GM10248 (cell line): Measurements from ENCODE around the gene SORCS3.

Experiments
- CTCF ChIA-PET: fragments of 300-600 bp; sonication (Branson Sonifier 250); formaldehyde crosslinking; extraction: SDS; loops from one replicate; lab custom pipeline; 2021; ENCODE audit warnings: antibody characterized with exemption; lab: Yijun Ruan, JAX
- POLR2A ChIA-PET: fragments of 350-650 bp; sonication (Branson Sonifier 250); formaldehyde crosslinking; extraction: SDS; loops from one replicate; lab custom pipeline; 2020; ENCODE audit warnings: antibody characterized with exemption; lab: Yijun Ruan, JAX
- DNase-seq: peaks from one replicate; pipeline ENCODE4 v3.0.0; 2012; ENCODE audit errors: extremely low spot score
- TF ChIP-seq, protein P1 (sequence below): IDR thresholded peaks from 2 replicates; pipeline ENCODE4 v1.5.1; 2012; ENCODE audit warnings: mild to moderate bottlenecking, low read depth; ENCODE audit errors: extremely low read depth, missing control alignments, control extremely low read depth

SORCS3 gene

DNA sequence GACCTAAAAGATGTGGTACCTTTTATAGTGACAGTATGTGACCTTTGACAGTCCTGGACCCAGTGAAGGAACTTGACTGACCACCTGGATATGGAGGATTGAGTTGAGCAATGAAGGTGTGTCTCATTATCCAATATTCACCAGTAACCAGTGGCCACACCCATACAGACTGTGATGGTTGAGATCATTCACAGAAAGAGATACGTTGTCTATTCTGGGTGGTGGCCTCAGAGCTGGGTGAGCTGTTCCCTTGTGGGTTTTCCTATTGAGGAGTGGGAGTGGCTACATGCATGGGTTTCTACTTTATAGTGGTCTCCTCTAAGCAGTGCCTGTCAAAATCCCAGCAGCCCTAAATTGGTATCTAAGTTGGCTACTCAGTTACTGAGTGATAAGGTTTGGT lies 507.4 kb downstream of the SORCS3 start:
- DNase-seq, result no peak
- TF ChIP-seq, protein P1, sequence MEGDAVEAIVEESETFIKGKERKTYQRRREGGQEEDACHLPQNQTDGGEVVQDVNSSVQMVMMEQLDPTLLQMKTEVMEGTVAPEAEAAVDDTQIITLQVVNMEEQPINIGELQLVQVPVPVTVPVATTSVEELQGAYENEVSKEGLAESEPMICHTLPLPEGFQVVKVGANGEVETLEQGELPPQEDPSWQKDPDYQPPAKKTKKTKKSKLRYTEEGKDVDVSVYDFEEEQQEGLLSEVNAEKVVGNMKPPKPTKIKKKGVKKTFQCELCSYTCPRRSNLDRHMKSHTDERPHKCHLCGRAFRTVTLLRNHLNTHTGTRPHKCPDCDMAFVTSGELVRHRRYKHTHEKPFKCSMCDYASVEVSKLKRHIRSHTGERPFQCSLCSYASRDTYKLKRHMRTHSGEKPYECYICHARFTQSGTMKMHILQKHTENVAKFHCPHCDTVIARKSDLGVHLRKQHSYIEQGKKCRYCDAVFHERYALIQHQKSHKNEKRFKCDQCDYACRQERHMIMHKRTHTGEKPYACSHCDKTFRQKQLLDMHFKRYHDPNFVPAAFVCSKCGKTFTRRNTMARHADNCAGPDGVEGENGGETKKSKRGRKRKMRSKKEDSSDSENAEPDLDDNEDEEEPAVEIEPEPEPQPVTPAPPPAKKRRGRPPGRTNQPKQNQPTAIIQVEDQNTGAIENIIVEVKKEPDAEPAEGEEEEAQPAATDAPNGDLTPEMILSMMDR, result no peak
- CTCF ChIA-PET, result interaction anchor here (1.8 kb wide), 1 partner anchor 10 kb away, joined by 5 read pairs; no protein-coding TSS in a partner anchor
- POLR2A ChIA-PET, result no interaction called here

GRCh38 chr10:105148921-105149320 lies 507.8 kb downstream of the SORCS3 start:
- ChIA-PET POLR2A (no interaction called here), CTCF (no interaction called here)
- TF ChIP-seq, protein P1, result no peak
- no peak for DNase-seq

DNA sequence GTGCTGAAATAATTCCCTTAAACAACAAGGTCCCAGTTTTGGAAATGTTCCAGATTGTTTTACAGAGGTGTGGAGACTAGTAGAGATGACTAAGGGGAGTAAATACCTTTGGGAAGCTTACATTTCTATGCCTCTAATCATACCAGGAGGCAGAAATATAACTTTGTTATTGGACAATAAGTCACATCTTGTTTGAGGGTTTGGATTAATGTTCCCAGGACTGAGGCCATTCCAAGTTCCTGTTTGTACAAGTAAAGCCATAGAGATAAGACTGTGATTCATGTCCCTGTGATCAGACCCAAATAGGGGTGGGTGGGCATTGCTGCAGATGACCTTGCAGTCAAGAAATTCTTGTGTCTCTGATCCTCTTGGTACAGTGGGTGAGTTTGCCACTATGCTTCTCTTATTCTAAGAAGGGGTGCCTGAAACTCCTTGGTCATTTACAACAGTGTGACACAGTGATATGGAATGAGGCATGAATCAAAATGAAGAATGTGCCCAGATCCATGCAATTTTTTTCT lies 508.3 kb downstream of the SORCS3 start:
- no peak for DNase-seq
- CTCF ChIA-PET, result no interaction called here
- POLR2A ChIA-PET, result no interaction called here
- TF ChIP-seq, protein P1, result no peak

DNA sequence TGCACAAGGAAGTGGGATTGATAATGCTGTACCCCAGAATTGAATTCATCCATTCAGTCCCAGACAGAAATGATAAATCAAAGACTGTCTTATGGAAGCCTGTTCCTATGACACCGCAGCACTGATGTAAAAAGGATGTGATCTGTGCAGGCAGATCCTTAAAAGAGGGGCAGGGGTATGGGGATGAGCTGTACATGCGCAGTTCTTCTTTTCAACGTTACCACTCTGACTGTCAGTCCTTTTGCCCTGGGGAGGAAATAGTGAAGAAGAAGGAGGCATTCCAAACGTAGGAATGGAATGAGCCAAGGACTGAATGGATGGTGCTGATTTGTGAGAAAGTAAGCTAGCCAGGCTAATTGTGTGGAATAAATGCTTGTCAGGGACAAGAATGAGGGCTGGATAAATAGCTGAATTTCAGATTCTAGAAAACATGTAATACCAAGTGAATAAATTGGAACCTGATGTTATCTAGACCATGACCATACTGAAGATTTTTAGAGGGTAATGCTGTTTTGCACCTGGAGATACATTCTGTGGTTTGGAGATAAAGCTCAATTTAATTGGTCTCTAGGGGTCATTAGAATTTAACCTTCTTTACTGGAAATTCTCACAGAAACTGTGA lies 509.3 kb downstream of the SORCS3 start:
- ChIA-PET POLR2A (no interaction called here), CTCF (interaction anchor here (1.0 kb wide), 1 partner anchor 9 kb away, joined by 4 read pairs; no protein-coding TSS in a partner anchor)
- DNase-seq, result no peak

GRCh38 chr10:105154736-105155135 lies 513.6 kb downstream of the SORCS3 start:
- TF ChIP-seq, protein P1, result no peak

More for the DNA sequence above, 509.3 kb downstream of the SORCS3 start:
- TF ChIP-seq, protein P1, result no peak

DNA sequence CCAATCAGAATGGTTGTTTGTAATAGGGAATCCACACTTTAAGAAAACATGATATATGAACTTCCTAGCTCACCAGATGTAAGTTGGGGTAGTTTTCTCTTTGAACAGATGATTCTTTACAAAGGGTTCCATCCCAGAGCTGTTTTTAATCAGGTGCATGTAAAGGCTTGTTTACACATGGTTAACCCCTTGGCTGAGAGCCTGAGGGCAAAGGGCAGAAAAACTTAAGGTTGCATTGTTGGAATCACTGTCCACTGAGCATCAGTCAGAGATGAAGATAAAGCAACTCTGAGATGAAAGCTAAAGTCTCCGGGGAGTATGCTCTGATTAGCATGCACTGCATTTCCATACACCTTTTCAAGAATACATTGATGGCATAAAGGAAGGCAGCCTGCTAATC lies 518.2 kb downstream of the SORCS3 start:
- CTCF ChIA-PET, result interaction anchor here (0.9 to 1.4 kb wide), 5 partner anchors 9 to 18 kb away, joined by 3 to 5 read pairs (median 4); no protein-coding TSS in a partner anchor
- TF ChIP-seq, protein P1, result no peak
- POLR2A ChIA-PET, result no interaction called here
- no peak for DNase-seq

More at GRCh38 chr10:105154736-105155135, 513.6 kb downstream of the SORCS3 start:
- POLR2A ChIA-PET, result no interaction called here
- DNase-seq, result no peak
- CTCF ChIA-PET, result no interaction called here
